Stimulated activated CD8-positive, alpha-beta memory T cell treated with anti-CD3 and anti-CD28 coated beads, Interleukin-2, amount 100 ng/mL, for 48 hours (primary cell): ENCODE results near the gene ZNF367.
A peak's percentile ranks its signal among the peaks of the same experiment; 100 is the strongest.

Experiments
- DNase-seq, 2 donors: peaks; one replicate each; pipeline ENCODE4 v3.0.0-alpha.2; 2020; ENCODE audit warnings: low read depth in 2 of 2

The ZNF367 gene

GRCh38 chr9:96418083-96418919, at the start of gene ZNF367:
Gene ZNF367 (minus strand): TSS chr9:96418370. CDS start chr9:96418032, 338 bp downstream.
- peak; percentile 90 to 97 for DNase-seq

- DNase-seq: no peak
These were observed 49.6 kb upstream of the ZNF367 start for GRCh38 chr9:96467784-96468183.

- DNase-seq: no peak
These were observed 46.3 kb upstream of the ZNF367 start for GRCh38 chr9:96464426-96464825.

- DNase-seq: no peak
These were observed 44.4 kb upstream of the ZNF367 start for GRCh38 chr9:96462541-96462940.

- no peak for DNase-seq
These were observed 43.2 kb upstream of the ZNF367 start for GRCh38 chr9:96461336-96461735.

- DNase-seq: no peak
These were observed 42.7 kb upstream of the ZNF367 start for GRCh38 chr9:96460882-96461281.

GRCh38 chr9:96460470-96460869, 42.3 kb upstream of the ZNF367 start:
- no peak for DNase-seq

GRCh38 chr9:96459268-96460007, 41.3 kb upstream of the ZNF367 start:
- DNase-seq: no peak

GRCh38 chr9:96458226-96458625, 40.1 kb upstream of the ZNF367 start:
- no peak for DNase-seq

- DNase-seq: no peak
These were observed 39.1 kb upstream of the ZNF367 start for GRCh38 chr9:96457266-96457665.

GRCh38 chr9:96453625-96454024, 35.5 kb upstream of the ZNF367 start:
- DNase-seq: no peak

GRCh38 chr9:96450613-96451528, 32.7 kb upstream of the ZNF367 start:
- peak in 1 of 2 donors; percentile 5 for DNase-seq

GRCh38 chr9:96449845-96450612, 31.9 kb upstream of the ZNF367 start, which contains the start of gene HABP4:
Gene HABP4 (plus strand): TSS chr9:96450169. CDS start chr9:96450280, 111 bp downstream.
- DNase-seq: peak; percentile 95

- DNase-seq: no peak
These were observed 31.3 kb upstream of the ZNF367 start for GRCh38 chr9:96449523-96449844.

- DNase-seq: no peak
These were observed 30.5 kb upstream of the ZNF367 start for GRCh38 chr9:96448546-96449170.

- DNase-seq: no peak
These were observed 29.2 kb upstream of the ZNF367 start for GRCh38 chr9:96447406-96447805.

GRCh38 chr9:96442491-96442890, 24.3 kb upstream of the ZNF367 start:
- no peak for DNase-seq

- no peak for DNase-seq
These were observed 23.8 kb upstream of the ZNF367 start for GRCh38 chr9:96441798-96442445.

- DNase-seq: no peak
These were observed 22.6 kb upstream of the ZNF367 start for GRCh38 chr9:96440671-96441199.

GRCh38 chr9:96437454-96437853, 19.3 kb upstream of the ZNF367 start:
- no peak for DNase-seq
